Measurements from ENCODE around the gene DNHD1.

DNA sequence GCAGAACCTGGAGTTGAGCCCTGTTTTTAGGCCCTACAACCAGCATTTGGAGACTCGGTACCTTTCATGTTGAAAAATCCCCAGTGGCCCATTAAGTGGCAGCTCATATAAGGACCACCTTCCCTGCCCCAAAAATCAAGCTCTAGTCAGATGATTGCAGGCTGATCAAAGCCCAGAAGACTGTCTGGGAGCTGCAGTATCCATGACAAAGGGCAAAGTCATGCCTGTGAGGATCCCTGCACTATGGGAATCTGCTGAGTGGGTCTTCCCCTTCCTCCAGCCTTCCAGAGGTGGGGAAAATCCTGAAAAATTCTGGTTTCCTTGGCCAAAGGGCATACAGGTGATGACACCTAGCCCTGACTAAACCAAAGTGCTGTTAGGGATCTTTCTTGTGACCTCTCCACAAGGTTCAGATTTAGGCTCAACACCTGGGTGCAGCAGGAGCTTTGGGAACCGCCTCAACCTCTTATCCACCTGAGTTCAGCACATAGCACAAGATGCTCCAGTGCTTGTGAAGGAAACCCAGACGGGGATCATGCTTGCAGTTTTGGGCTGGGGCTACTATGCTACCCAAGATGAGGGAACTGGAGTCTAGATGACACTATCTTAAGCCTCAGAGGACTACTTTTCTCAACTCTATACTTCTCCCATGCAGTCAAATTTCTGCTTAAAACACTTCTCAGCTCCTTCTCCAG is 22.1 kb upstream of the DNHD1 start:
- TF ChIP-seq, protein P1, sequence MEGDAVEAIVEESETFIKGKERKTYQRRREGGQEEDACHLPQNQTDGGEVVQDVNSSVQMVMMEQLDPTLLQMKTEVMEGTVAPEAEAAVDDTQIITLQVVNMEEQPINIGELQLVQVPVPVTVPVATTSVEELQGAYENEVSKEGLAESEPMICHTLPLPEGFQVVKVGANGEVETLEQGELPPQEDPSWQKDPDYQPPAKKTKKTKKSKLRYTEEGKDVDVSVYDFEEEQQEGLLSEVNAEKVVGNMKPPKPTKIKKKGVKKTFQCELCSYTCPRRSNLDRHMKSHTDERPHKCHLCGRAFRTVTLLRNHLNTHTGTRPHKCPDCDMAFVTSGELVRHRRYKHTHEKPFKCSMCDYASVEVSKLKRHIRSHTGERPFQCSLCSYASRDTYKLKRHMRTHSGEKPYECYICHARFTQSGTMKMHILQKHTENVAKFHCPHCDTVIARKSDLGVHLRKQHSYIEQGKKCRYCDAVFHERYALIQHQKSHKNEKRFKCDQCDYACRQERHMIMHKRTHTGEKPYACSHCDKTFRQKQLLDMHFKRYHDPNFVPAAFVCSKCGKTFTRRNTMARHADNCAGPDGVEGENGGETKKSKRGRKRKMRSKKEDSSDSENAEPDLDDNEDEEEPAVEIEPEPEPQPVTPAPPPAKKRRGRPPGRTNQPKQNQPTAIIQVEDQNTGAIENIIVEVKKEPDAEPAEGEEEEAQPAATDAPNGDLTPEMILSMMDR (IDR thresholded peaks at IDR 0.05): no peak
- TF ChIP-seq POLR2AphosphoS5 (IDR thresholded peaks at IDR 0.05): no peak

Measured in prostate gland (tissue), 2 donors.